Measurements from ENCODE around the gene TSPO.

TSPO gene

GRCh38 chr22:43202326-43202725 is 51.0 kb downstream of the TSPO start:
- DNase-seq (ENCODE audit: low spot score) = no peak

DNA sequence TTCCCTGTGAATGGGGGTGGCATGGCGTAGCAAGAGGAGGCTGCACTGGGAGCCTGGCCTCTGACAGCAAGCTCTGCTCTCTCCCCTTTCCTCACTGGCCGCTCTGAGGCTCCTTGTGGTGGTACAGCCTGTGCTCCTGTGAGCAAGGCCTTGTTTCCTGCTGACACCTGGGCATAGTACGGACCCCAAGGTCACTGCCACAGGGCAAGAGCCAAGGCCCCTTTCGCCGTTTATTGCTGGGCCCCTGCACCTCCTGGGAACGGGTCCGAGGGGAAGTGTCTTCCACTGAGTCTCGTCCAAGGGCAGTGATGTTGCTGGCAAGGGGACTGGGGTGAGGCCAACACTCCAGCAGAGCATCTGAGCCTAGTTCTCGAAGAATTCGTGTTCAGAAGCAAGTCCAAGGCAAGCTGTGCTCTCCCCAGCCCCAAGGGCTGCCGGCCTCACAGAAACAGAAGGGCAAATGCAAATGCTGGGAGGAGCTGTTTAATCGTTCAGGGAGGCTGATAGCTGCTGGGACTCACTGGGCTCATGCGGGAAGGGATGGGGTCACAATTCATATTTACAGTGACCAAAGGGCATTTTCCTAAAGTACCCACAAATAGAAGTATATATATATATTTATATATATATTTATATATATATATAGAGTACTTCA is 51.5 kb downstream of the TSPO start:
- no peak for DNase-seq (ENCODE audit: low spot score)

DNA sequence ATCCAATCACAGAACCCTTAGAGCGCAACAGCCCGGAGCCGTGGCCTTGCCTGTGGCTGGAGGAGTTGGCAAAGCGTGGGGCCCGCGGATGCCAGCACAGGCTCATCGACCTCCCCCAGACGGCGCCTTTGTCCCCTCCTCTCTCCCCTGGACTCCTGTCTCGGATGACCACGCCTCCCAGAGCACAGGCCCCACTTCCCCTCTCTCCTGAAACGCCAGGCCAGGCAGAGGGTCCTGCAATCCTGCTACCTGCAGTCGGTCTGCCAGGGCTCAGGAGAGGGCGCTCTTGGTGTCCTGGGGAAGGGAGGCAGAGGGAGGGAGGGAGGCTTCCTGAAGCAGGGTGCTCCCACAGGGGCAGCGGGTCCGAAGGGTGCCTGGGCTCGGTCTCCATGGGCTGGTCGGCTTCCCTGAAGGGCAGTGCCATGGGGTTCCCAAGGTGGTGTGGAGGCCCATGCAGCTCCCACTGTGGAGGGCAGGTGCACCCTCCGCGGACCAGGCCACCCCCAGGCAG is 52.2 kb downstream of the TSPO start:
- no peak for DNase-seq (ENCODE audit: low spot score)

DNA sequence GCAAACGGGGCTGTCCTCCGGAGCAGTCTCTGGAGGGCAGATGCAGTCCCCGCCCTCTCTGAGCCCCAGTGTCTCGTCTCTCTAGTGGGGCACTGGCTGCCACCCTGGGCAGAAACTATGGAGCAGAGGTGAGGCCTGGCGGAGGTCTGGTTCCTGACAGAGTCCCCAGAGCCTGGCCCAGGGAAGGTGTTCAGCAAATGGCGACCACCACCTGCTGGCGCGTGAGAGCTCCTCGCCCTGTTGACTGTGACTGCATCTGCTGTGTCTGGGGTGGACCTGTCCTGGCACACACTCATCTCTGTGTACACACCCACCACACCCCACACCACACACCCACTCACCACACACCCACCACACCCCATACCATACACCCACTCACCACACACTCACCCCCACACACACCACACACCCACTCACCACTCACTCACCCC is 53.9 kb downstream of the TSPO start:
- DNase-seq (ENCODE audit: low spot score) = peak; percentile 36

- DNase-seq (ENCODE audit: low spot score) = peak; percentile 34
Measured at GRCh38 chr22:43205748-43206508, 54.6 kb downstream of the TSPO start.

GRCh38 chr22:43206509-43207161 is 55.3 kb downstream of the TSPO start:
- no peak for DNase-seq (ENCODE audit: low spot score)

DNA sequence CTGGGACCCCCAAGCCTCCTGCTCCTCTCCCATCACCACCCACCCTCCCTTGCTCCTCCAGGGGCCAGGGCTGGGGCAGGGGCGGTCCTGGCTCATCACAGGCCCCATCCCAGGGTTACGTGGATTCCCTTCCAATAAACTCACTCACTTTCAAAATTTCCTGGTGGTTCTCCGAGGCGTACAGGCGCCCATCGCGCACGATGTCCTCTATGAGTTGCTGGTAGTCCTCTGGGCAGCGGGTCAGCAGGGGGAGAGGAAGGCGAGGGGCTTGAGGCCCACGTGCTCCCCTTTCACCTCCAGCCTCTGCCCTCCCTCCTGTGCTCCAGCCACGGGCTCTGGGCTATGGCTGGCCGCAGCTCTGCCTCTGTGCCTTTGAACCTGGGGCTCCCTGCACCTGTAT is 56.0 kb downstream of the TSPO start:
- DNase-seq (ENCODE audit: low spot score) = no peak

GRCh38 chr22:43207849-43208702 is 56.7 kb downstream of the TSPO start:
- DNase-seq (ENCODE audit: low spot score) = no peak

DNA sequence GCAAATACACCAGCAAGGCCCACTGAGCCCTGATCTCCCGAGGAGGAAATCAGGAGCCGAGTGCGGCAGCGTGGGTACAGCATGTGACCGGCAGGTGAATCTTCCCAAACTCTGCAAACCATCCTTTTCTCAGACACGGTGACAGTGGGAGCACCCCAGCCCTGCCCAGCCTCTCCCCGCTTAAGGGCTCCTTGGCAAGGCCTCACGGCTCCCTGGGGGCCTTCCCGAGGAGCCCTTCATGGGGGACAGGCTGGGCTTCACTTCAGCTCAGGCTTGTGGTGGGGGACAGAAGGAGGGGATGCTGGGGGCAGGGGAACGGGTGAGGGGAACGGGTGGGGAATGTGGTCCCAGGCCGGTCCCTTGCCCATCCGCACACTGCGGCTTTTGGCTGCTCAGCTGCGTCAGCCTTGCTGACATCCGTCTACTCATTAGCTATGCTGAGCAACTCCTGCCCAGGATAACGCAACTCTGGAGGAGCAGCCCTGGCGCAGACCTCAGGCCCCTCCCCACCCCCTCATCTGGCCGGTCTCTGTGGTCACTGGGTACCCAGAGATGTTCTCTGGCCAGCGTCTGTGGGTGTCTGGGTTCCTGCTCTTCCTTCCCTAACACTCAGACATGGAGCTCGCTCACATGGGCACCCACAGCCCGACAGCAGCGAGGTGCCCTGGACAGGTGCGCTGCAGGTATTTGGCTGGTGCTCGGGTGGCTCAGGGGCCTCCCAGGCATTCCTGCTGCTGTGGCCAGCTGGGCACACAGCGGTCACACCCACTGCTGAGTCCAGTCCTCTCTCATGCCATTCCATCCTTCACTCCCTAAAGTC is 57.6 kb downstream of the TSPO start:
- no peak for DNase-seq (ENCODE audit: low spot score)

- no peak for DNase-seq (ENCODE audit: low spot score)
Measured at GRCh38 chr22:43209523-43209890, 58.1 kb downstream of the TSPO start.

DNA sequence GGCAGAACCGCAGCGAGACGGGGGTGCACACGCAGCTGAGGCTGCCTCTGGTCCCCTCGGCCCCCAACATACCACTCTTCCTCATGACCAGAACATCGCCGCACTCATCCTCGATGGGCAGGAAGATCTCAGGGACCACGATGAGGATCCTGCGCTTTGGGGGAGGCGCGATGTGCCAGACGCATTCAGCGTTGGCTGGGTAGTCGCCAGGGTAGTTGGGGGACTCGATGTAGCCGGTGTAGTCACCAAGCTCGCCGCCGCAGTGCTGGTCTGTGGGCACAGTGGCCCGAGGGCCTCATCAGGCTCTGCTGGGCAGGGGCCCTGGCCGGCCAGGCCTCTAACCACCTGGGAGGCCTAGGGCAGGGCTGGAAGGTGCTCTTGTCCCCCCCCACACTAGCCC is 58.6 kb downstream of the TSPO start:
- DNase-seq (ENCODE audit: low spot score) = no peak

- no peak for DNase-seq (ENCODE audit: low spot score)
Measured at GRCh38 chr22:43210631-43211515, 59.5 kb downstream of the TSPO start.

DNA sequence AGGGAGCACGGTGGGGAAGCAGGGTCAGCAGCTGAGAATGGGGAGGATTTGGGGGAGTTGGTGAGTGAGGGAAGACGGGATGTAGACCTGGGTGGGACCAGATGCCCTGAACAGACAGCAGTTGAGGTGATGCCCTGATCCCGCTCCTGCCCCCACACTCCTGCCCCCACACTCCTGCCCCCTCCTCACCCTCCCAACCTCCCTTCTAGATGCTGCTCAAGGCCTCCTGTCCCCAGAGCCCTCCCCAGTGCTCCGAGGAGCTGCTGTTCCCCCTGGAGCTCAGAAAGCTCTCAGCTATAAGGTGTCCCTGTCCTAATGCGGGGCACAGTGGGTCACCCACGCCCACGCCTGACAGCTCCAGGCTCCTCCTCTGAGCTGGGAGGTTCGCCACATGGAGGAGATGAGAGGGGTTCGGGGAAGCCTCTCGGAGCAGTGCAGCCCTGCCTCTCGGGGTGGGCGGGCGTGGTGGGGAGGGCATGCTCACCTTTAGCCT is 60.6 kb downstream of the TSPO start:
- no peak for DNase-seq (ENCODE audit: low spot score)

DNA sequence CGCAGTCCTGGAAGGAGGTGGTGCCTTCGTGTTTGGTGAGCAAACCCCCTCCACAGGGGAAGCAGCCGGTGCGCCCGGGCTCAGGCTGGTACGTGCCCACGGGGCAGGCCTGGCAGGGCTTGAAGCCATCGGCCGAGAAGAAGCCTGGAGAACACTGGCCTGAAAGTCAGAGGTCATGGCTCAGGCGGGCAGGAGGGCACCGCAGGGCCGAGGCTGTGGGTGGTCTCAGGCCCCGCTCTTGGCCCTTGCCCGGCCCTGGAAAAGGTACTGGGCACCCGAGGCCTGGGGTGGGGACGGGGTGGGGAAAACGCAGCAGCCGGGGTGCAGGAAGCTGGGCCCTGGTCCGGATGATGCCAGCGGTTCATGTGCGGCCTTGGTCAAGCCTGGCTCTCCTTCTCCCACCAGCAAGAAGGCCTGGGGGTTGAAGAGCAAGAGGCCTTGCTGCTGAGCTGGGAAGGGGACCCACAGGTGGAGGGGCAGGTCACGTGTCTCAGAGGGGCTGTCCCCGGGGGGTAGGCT is 61.1 kb downstream of the TSPO start:
- no peak for DNase-seq (ENCODE audit: low spot score)
